Measurements from ENCODE around the gene ARHGAP30.

Gene ARHGAP30

DNA sequence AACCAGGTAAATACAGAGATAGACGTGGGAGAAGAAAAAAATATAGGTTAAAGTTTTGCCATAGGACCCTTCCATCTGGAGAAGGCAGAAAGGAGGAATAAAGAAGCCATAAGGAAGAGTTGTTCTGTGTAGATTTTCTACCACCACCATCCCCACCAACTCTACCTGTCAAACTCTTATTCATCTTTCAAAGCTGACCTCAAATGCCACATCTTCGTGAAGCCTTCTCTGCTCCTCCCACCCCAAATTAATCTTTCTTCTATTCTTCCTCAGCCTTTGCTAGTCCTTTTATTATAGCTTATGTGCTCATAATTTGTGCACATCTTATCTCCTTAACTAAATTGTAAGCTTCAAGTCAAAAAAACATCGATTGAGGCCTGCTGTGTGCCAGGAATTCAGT lies 20.9 kb upstream of the ARHGAP30 start:
- no peaks in the 10 kb centered on the region for H3K36me3 ChIP-seq (ENCODE audit: control insufficient read depth in 1 of 2, insufficient read depth in 2 of 2, low read depth in 1 of 2, low read length in 2 of 2)

DNA sequence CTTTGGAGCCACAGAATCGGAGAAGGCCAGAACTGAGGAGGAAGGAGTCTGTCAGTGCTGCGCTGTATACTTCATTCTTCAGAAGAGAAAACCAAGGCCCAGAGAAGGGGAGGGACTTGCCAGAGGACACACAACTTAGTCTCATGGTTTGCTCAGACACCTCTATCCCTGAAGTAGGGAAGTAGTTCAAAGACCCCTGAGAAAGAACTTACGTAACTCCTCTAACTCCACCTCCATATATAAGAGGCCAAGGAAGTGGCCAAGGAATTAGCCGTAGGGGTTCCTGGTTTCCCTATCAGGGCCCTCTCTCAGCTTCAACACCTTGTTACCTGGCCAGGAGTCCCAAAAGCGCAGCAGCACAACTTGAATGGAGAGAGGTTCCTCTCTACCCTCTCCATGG lies 20.2 kb upstream of the ARHGAP30 start:
- H3K4me2 ChIP-seq (ENCODE audit: low read length, poor library complexity, severe bottlenecking), result no peak overlapping the region
- H2AFZ ChIP-seq (ENCODE audit: low read depth, low read length), result no peak overlapping the region
- H2BK12ac ChIP-seq (ENCODE audit: low read length in 2 of 2), result no peak overlapping the region
- H2BK15ac ChIP-seq (ENCODE audit: low read depth, poor library complexity, severe bottlenecking), result no peak overlapping the region
- H3K4me1 ChIP-seq (ENCODE audit: control insufficient read depth, insufficient read depth, low read depth, low read length), result peaks cover 14% of the 10 kb centered on the region
- no peak overlapping the region for H3K4ac ChIP-seq (ENCODE audit: low read depth in 1 of 2, low read length in 2 of 2)
- no peak overlapping the region for H3K4me3 ChIP-seq (ENCODE audit: insufficient read depth in 1 of 2, low read depth in 1 of 2, low read length in 2 of 2)
- H3K27me3 ChIP-seq (ENCODE audit: control insufficient read depth in 1 of 2, insufficient read depth in 1 of 2, low read length in 2 of 2), result no peaks in the 10 kb centered on the region
- no peak overlapping the region for H3K27ac ChIP-seq (ENCODE audit: low read length, poor library complexity, severe bottlenecking)
- no peak overlapping the region for H3K23ac ChIP-seq (ENCODE audit: low read length in 2 of 2)
- DNase-seq, result no peak
- no peak overlapping the region for H3K18ac ChIP-seq (ENCODE audit: low read depth in 1 of 2, low read length in 2 of 2)
- no peak overlapping the region for H2BK5ac ChIP-seq (ENCODE audit: low read depth, low read length, poor library complexity, severe bottlenecking)
- no peak overlapping the region for H3K14ac ChIP-seq (ENCODE audit: low read length in 2 of 2)
- 96% methylated on average over 5 of the region's 5 CpGs for WGBS
- H4K91ac ChIP-seq (ENCODE audit: low read length), result no peak overlapping the region
- no peak overlapping the region for H3K9ac ChIP-seq (ENCODE audit: low read length)
- no peaks in the 10 kb centered on the region for H3K36me3 ChIP-seq (ENCODE audit: control insufficient read depth in 1 of 2, insufficient read depth in 2 of 2, low read depth in 1 of 2, low read length in 2 of 2)
- no peak overlapping the region for H2BK120ac ChIP-seq (ENCODE audit: low read depth, low read length)
- no peak overlapping the region for H4K8ac ChIP-seq (ENCODE audit: low read length)
- no peaks in the 10 kb centered on the region for H3K79me1 ChIP-seq (replicated peaks; ENCODE audit: low read length, poor library complexity, severe bottlenecking)
- H3K9me3 ChIP-seq (ENCODE audit: control insufficient read depth, low read length), result no peaks in the 10 kb centered on the region
- no peak overlapping the region for H2AK5ac ChIP-seq (ENCODE audit: low read length, severe bottlenecking)

More for the DNA sequence above, 20.9 kb upstream of the ARHGAP30 start:
- Histone ChIP-seq H3K9me3 (ENCODE audit: control insufficient read depth, low read length) (no peaks in the 10 kb centered on the region), H3K18ac (ENCODE audit: low read depth in 1 of 2, low read length in 2 of 2) (no peak overlapping the region), H3K4ac (ENCODE audit: low read depth in 1 of 2, low read length in 2 of 2) (no peak overlapping the region), H2AK5ac (ENCODE audit: low read length, severe bottlenecking) (no peak overlapping the region), H3K23ac (ENCODE audit: low read length in 2 of 2) (no peak overlapping the region), H2BK12ac (ENCODE audit: low read length in 2 of 2) (no peak overlapping the region), H3K27ac (ENCODE audit: low read length, poor library complexity, severe bottlenecking) (no peak overlapping the region), H2BK15ac (ENCODE audit: low read depth, poor library complexity, severe bottlenecking) (no peak overlapping the region), H3K4me2 (ENCODE audit: low read length, poor library complexity, severe bottlenecking) (no peak overlapping the region), H3K4me3 (ENCODE audit: insufficient read depth in 1 of 2, low read depth in 1 of 2, low read length in 2 of 2) (no peak overlapping the region), H2BK120ac (ENCODE audit: low read depth, low read length) (no peak overlapping the region), H4K91ac (ENCODE audit: low read length) (no peak overlapping the region), H4K8ac (ENCODE audit: low read length) (no peak overlapping the region), H3K14ac (ENCODE audit: low read length in 2 of 2) (no peak overlapping the region), H3K79me1 (replicated peaks; ENCODE audit: low read length, poor library complexity, severe bottlenecking) (no peaks in the 10 kb centered on the region), H3K27me3 (ENCODE audit: control insufficient read depth in 1 of 2, insufficient read depth in 1 of 2, low read length in 2 of 2) (no peaks in the 10 kb centered on the region), H3K9ac (ENCODE audit: low read length) (no peak overlapping the region), H2AFZ (ENCODE audit: low read depth, low read length) (no peak overlapping the region), H3K4me1 (ENCODE audit: control insufficient read depth, insufficient read depth, low read depth, low read length) (peaks cover 8% of the 10 kb centered on the region), H2BK5ac (ENCODE audit: low read depth, low read length, poor library complexity, severe bottlenecking) (no peak overlapping the region)
- 95% methylated on average over 2 of the region's 3 CpGs for WGBS
- no peak for DNase-seq

DNA sequence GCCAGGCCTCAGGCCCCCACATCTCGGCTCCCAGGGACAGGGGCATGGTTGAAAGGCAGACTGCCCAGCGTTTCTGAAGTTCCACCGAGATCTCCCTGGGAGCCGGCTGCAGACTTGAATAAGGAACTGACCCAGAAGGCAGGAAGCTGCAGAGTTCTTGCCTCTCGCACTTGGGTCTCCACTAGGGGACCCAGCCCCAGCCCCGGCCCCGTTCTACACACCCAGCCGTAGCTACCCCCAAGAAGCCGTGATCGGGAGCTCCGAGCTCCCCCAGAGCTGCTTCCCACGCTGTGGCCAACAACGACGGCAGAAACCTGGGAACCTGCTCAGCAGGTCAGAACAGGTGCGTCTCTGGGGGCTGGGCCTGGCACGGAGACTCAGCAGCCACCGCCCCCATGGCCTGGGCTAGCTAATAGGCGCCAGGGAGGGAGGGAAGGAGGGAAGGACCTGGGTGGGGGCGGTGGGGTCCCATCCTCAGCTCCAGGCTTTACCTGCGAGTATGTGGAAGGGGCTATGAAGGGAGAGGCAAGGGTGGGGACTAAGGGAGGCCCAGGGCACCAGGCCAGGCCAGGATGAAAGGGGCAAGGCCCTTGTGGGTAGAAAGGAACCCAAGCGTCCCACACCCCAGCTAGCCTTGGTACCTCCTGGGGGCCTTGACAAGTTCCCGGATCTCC lies 19.7 kb upstream of the ARHGAP30 start, which contains the start of gene NECTIN4:
NECTIN4 (minus strand) TSS at position 308 of the 674 bp plus-strand sequence; CDS start at position 46, 262 bp downstream.
- H3K9me3 ChIP-seq (ENCODE audit: control insufficient read depth, low read length), result no peaks in the 10 kb centered on the region
- no peak for DNase-seq
- H3K14ac ChIP-seq (ENCODE audit: low read length in 2 of 2), result no peak within 1 kb of the TSS
- H4K91ac ChIP-seq (ENCODE audit: low read length), result no peak within 1 kb of the TSS
- no peaks in the 10 kb centered on the region for H3K27me3 ChIP-seq (ENCODE audit: control insufficient read depth in 1 of 2, insufficient read depth in 1 of 2, low read length in 2 of 2)
- peak within 1 kb of the TSS; percentile 43 for H3K9ac ChIP-seq (ENCODE audit: low read length)
- H2BK12ac ChIP-seq (ENCODE audit: low read length in 2 of 2), result no peak within 1 kb of the TSS
- H2BK120ac ChIP-seq (ENCODE audit: low read depth, low read length), result no peak within 1 kb of the TSS
- H3K4me1 ChIP-seq (ENCODE audit: control insufficient read depth, insufficient read depth, low read depth, low read length), result peaks cover 19% of the 10 kb centered on the region
- H3K36me3 ChIP-seq (ENCODE audit: control insufficient read depth in 1 of 2, insufficient read depth in 2 of 2, low read depth in 1 of 2, low read length in 2 of 2), result no peaks in the 10 kb centered on the region
- H3K27ac ChIP-seq (ENCODE audit: low read length, poor library complexity, severe bottlenecking), result no peak within 1 kb of the TSS
- no peak within 1 kb of the TSS for H3K4me3 ChIP-seq (ENCODE audit: insufficient read depth in 1 of 2, low read depth in 1 of 2, low read length in 2 of 2)
- H2BK15ac ChIP-seq (ENCODE audit: low read depth, poor library complexity, severe bottlenecking), result no peak within 1 kb of the TSS
- no peak within 1 kb of the TSS for H2AFZ ChIP-seq (ENCODE audit: low read depth, low read length)
- H3K4ac ChIP-seq (ENCODE audit: low read depth in 1 of 2, low read length in 2 of 2), result no peak within 1 kb of the TSS
- 76% methylated on average over 22 of the region's 22 CpGs for WGBS
- H3K4me2 ChIP-seq (ENCODE audit: low read length, poor library complexity, severe bottlenecking), result no peak within 1 kb of the TSS
- H2BK5ac ChIP-seq (ENCODE audit: low read depth, low read length, poor library complexity, severe bottlenecking), result no peak within 1 kb of the TSS
- no peak within 1 kb of the TSS for H3K18ac ChIP-seq (ENCODE audit: low read depth in 1 of 2, low read length in 2 of 2)
- no peak within 1 kb of the TSS for H4K8ac ChIP-seq (ENCODE audit: low read length)
- no peaks in the 10 kb centered on the region for H3K79me1 ChIP-seq (replicated peaks; ENCODE audit: low read length, poor library complexity, severe bottlenecking)
- H3K23ac ChIP-seq (ENCODE audit: low read length in 2 of 2), result no peak within 1 kb of the TSS
- H2AK5ac ChIP-seq (ENCODE audit: low read length, severe bottlenecking), result no peak within 1 kb of the TSS

DNA sequence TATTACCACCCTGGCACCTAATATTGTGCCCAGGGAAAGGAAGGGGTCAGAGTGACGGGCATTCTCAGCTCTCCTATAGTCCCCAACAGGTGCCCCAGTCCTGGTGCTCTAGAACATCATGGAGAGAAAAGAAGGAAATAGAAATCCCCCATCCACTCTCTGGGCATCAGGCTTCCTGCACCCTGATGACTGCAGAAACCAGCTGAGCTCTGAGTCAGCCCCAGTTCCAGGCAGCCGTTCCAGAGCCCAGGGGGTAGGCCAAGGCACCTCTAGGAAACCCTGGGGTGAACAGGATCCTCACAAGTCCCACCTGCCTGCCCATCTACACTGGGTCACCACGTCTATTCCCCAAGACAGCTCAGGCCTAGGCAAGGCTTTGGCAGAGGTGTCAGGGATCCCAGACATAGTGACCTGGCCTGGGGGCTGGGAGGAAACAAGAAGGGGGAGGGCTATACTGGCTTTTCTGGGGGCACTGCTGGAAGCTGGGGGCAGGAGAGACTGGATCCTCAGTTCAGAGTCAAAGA lies 19.0 kb upstream of the ARHGAP30 start:
- no peak for DNase-seq
- H2BK120ac ChIP-seq (ENCODE audit: low read depth, low read length), result no peak overlapping the region
- H3K23ac ChIP-seq (ENCODE audit: low read length in 2 of 2), result no peak overlapping the region
- H3K27ac ChIP-seq (ENCODE audit: low read length, poor library complexity, severe bottlenecking), result no peak overlapping the region
- H3K36me3 ChIP-seq (ENCODE audit: control insufficient read depth in 1 of 2, insufficient read depth in 2 of 2, low read depth in 1 of 2, low read length in 2 of 2), result no peaks in the 10 kb centered on the region
- no peak overlapping the region for H4K8ac ChIP-seq (ENCODE audit: low read length)
- no peaks in the 10 kb centered on the region for H3K27me3 ChIP-seq (ENCODE audit: control insufficient read depth in 1 of 2, insufficient read depth in 1 of 2, low read length in 2 of 2)
- H3K14ac ChIP-seq (ENCODE audit: low read length in 2 of 2), result no peak overlapping the region
- H3K4me1 ChIP-seq (ENCODE audit: control insufficient read depth, insufficient read depth, low read depth, low read length), result peaks cover 24% of the 10 kb centered on the region
- H3K4me2 ChIP-seq (ENCODE audit: low read length, poor library complexity, severe bottlenecking), result no peak overlapping the region
- H2BK15ac ChIP-seq (ENCODE audit: low read depth, poor library complexity, severe bottlenecking), result no peak overlapping the region
- H3K9me3 ChIP-seq (ENCODE audit: control insufficient read depth, low read length), result no peaks in the 10 kb centered on the region
- H3K18ac ChIP-seq (ENCODE audit: low read depth in 1 of 2, low read length in 2 of 2), result no peak overlapping the region
- no peak overlapping the region for H2AFZ ChIP-seq (ENCODE audit: low read depth, low read length)
- H2BK12ac ChIP-seq (ENCODE audit: low read length in 2 of 2), result no peak overlapping the region
- no peak overlapping the region for H2AK5ac ChIP-seq (ENCODE audit: low read length, severe bottlenecking)
- no peak overlapping the region for H4K91ac ChIP-seq (ENCODE audit: low read length)
- no peak overlapping the region for H3K4ac ChIP-seq (ENCODE audit: low read depth in 1 of 2, low read length in 2 of 2)
- H3K79me1 ChIP-seq (replicated peaks; ENCODE audit: low read length, poor library complexity, severe bottlenecking), result no peaks in the 10 kb centered on the region
- WGBS, result 62% methylated on average over 3 of the region's 3 CpGs
- peak overlapping the region; percentile 43 for H3K9ac ChIP-seq (ENCODE audit: low read length)
- H2BK5ac ChIP-seq (ENCODE audit: low read depth, low read length, poor library complexity, severe bottlenecking), result no peak overlapping the region
- H3K4me3 ChIP-seq (ENCODE audit: insufficient read depth in 1 of 2, low read depth in 1 of 2, low read length in 2 of 2), result no peak overlapping the region
